A549 (cell line): ENCODE data around the gene PAK4. TPM values are rescaled to one million over a fixed set of nuclear protein-coding genes. Genes with fewer than 3 reads are reported as not detected.

Experiments used
- ATAC-seq, 2 experiments: fragments of 200-7000 bp in 1 of 2; fragments of >200 bp in 1 of 2; cut with Nextera tagmentation in 1 of 2; cut with Tn5 transposase in 1 of 2; 3 replicates each; pipeline versions ENCODE4 v1.8.0 to v1.9.1; 2018 to 2020; ENCODE audit warnings: mild to moderate bottlenecking in 1 of 2, moderate library complexity in 1 of 2
- CTCF ChIA-PET: fragments of 300-600 bp; sonication (Branson Sonifier 250); formaldehyde crosslinking; extraction: SDS; loops from one replicate; lab custom pipeline; 2021; ENCODE audit warnings: antibody characterized with exemption, inconsistent platforms; lab: Yijun Ruan, JAX
- POLR2A ChIA-PET: fragments of 350-600 bp; formaldehyde crosslinking; extraction: SDS; loops from one replicate; lab custom pipeline; 2021; ENCODE audit warnings: antibody characterized with exemption, inconsistent platforms; lab: Yijun Ruan, JAX
- DNase-seq, 2 experiments: peaks; one replicate each; pipeline versions ENCODE4 v3.0.0 to v3.0.0-alpha.2; 2011 to 2016; ENCODE audit warnings: low read depth in 1 of 2, low spot score in 1 of 2
- FAIRE-seq: peaks from 2 replicates; lab custom pipeline; 2011; peaks lifted over from hg19 to GRCh38; lab: Jason Lieb, UNC
- H3K27ac ChIP-seq, 2 experiments: fragments of >200 bp; sonication (Bioruptor Twin); formaldehyde crosslinking; 3 replicates each; pipeline ENCODE4 v1.5.1; 2016 to 2017
- H3K4me1 ChIP-seq: fragments of >200 bp; sonication (Bioruptor Twin); formaldehyde crosslinking; 3 replicates; pipeline ENCODE4 v1.6.1; 2016
- H3K4me2 ChIP-seq: fragments of >200 bp; sonication (Bioruptor Twin); formaldehyde crosslinking; 3 replicates; pipeline ENCODE4 v1.6.1; 2016
- H3K4me3 ChIP-seq: fragments of >200 bp; sonication (Bioruptor Twin); formaldehyde crosslinking; 3 replicates; pipeline ENCODE4 v1.5.1; 2016
- H3K9me3 ChIP-seq: fragments of >200 bp; sonication (Bioruptor Twin); formaldehyde crosslinking; 3 replicates; pipeline ENCODE4 v1.6.1; 2016
- E2F6 ChIP-seq: IDR thresholded peaks from 2 replicates; pipeline ENCODE4 v1.6.1; 2012; ENCODE audit warnings: low read depth, borderline replicate concordance
- EHF ChIP-seq: fragments of 250-450 bp; sonication (Bioruptor Pico); IDR thresholded peaks from 2 replicates; pipeline ENCODE4 v1.5.0; 2020; ENCODE audit warnings: mild to moderate bottlenecking
- GATA3 ChIP-seq: IDR thresholded peaks from 2 replicates; pipeline ENCODE4 v1.6.1; 2012; ENCODE audit warnings: borderline replicate concordance
- HMGXB4 ChIP-seq: fragments of 250-450 bp; sonication (Bioruptor Pico); IDR thresholded peaks from 2 replicates; pipeline ENCODE4 v1.5.0; 2021; ENCODE audit warnings: mild to moderate bottlenecking, moderate library complexity, borderline replicate concordance
- JUNB ChIP-seq: fragments of >200 bp; sonication (Bioruptor Twin); formaldehyde crosslinking; IDR thresholded peaks from 2 replicates; pipeline ENCODE4 v1.6.1; 2016
- KDM5A ChIP-seq: fragments of 200-600 bp; sonication (generic); IDR thresholded peaks from 2 replicates; pipeline ENCODE4 v1.6.1; 2016; ENCODE audit warnings: antibody characterized with exemption, mild to moderate bottlenecking
- PBX3 ChIP-seq: IDR thresholded peaks from 2 replicates; pipeline ENCODE4 v1.6.1; 2012
- POLR2AphosphoS2 ChIP-seq: conservative IDR thresholded peaks from 2 replicates; pipeline ENCODE4 v1.6.1; 2012; ENCODE audit warnings: low read length, improper control_type of control experiment, inconsistent platforms
- RAD21 ChIP-seq, 2 experiments: fragments of >200 bp in 1 of 2; sonication (Bioruptor Twin) in 1 of 2; formaldehyde crosslinking in 1 of 2; IDR thresholded peaks in 1 of 2; conservative IDR thresholded peaks in 1 of 2; 2 replicates in 1 of 2; 3 replicates in 1 of 2; pipeline ENCODE4 v1.6.1; 2012 to 2018; ENCODE audit warnings: inconsistent platforms in 1 of 2
- REST ChIP-seq: fragments of 200-600 bp; sonication (generic); IDR thresholded peaks from 2 replicates; pipeline ENCODE4 v1.6.1; 2016; ENCODE audit warnings: antibody characterized with exemption, mild to moderate bottlenecking, moderate library complexity
- RNF2 ChIP-seq: fragments of 200-600 bp; sonication (generic); IDR thresholded peaks from 2 replicates; pipeline ENCODE4 v1.6.1; 2016; ENCODE audit warnings: low read depth, mild to moderate bottlenecking, antibody characterized with exemption, moderate library complexity, borderline replicate concordance
- SREBF2 ChIP-seq: fragments of 450-650 bp; IDR thresholded peaks from 2 replicates; pipeline ENCODE4 v1.6.1; 2014; ENCODE audit warnings: mild to moderate bottlenecking, moderate library complexity
- TFCP2L1 ChIP-seq: fragments of 250-450 bp; sonication (Bioruptor Pico); IDR thresholded peaks from 2 replicates; pipeline ENCODE4 v1.5.0; 2021; ENCODE audit warnings: mild to moderate bottlenecking
- TP53 ChIP-seq: fragments of 250-450 bp; sonication (Bioruptor Pico); IDR thresholded peaks from 2 replicates; pipeline ENCODE4 v1.5.0; 2021; ENCODE audit warnings: mild to moderate bottlenecking, moderate library complexity
- ZSCAN20 ChIP-seq: fragments of 250-450 bp; sonication (Bioruptor Pico); IDR thresholded peaks from 2 replicates; pipeline ENCODE4 v1.8.0; 2022; ENCODE audit warnings: mild to moderate bottlenecking, moderate library complexity
- whole genome bisulfite sequencing: methylation state at CpG from one replicate; pipeline ENCODE4 v1.1.6; 2017; ENCODE audit errors: missing lambda C conversion rate; 5-methylcytosine and 5-hydroxymethylcytosine counted together
- polyA plus RNA-seq, 4 experiments: library from polyadenylated mRNA; depleted of rRNA in 3 of 4; stranded (reverse); fragments of >200 nt; fragmentation: RNase III in 1 of 4; extraction: RNeasy Plus Mini Kit Qiagen cat#74134 plus additional on column Dnase treatment in 1 of 4; gene quantifications; 2 replicates in 3 of 4; 3 replicates in 1 of 4; pipeline ENCODE4 v1.2.3, GENCODE V29; 2011 to 2017
- TF ChIP-seq, protein P1 (sequence below): fragments of >200 bp; sonication (Bioruptor Twin); formaldehyde crosslinking; IDR thresholded peaks from 2 replicates; pipeline ENCODE4 v1.6.1; 2016

PAK4 gene
- polyA plus RNA-seq, 2 of the 4 experiments (the other 2 are of a cell fraction): 42.9 to 84.2 TPM

GRCh38 chr19:39167461-39168257, 42.1 kb downstream of the PAK4 start:
- POLR2A ChIA-PET: no interaction called here
- 86% methylated on average over 25 of the region's 25 CpGs for WGBS

GRCh38 chr19:39168258-39169142, 42.9 kb downstream of the PAK4 start:
- CTCF ChIA-PET: interaction anchor here (0.9 to 4.3 kb wide), 7 partner anchors 9 to 206 kb away, joined by 3 to 26 read pairs (median 8); no protein-coding TSS in a partner anchor
- POLR2A ChIA-PET: no interaction called here
- no peak for ATAC-seq

More at GRCh38 chr19:39167461-39168257, 42.1 kb downstream of the PAK4 start:
- Histone ChIP-seq H3K4me2 (no peak overlapping the region), H3K9me3 (no peaks in the 10 kb centered on the region), H3K27ac (peak overlapping the region in 1 of 2 experiments; percentile 22; a peak in 2 of 6 replicates), H3K4me3 (no peak overlapping the region), H3K4me1 (peaks cover 15% of the 10 kb centered on the region)
- ATAC-seq (peak in 1 of 2 experiments; percentile 2; a peak in 1 of 6 replicates), FAIRE-seq (no peak), DNase-seq (no peak)
- TF ChIP-seq SREBF2 (no peak), REST (no peak), POLR2AphosphoS2 (0 out of 2 replicates have a peak, but pooled peaks have one; percentile 68)
- CTCF ChIA-PET: interaction anchor here (0.9 to 4.3 kb wide), 10 partner anchors 8 to 205 kb away, joined by 3 to 26 read pairs (median 6); no protein-coding TSS in a partner anchor

GRCh38 chr19:39169143-39169810, 43.7 kb downstream of the PAK4 start:
- ChIA-PET POLR2A (no interaction called here), CTCF (interaction anchor here (0.9 to 4.3 kb wide), 4 partner anchors 18 to 242 kb away, joined by 3 to 26 read pairs (median 6); partner anchors contain the start of gene PLEKHG2)
- H3K4me2 ChIP-seq: no peak overlapping the region
- no peaks in the 10 kb centered on the region for H3K9me3 ChIP-seq
- H3K4me3 ChIP-seq: no peak overlapping the region
- FAIRE-seq (no peak), ATAC-seq (peak in 1 of 2 experiments; percentile 8; a peak in 2 of 6 replicates), DNase-seq (no peak)
- TF ChIP-seq JUNB (no peak), E2F6 (no peak), GATA3 (no peak), PBX3 (no peak), HMGXB4 (no peak), RAD21 (conservative IDR thresholded peaks at IDR 0.05 in 1 of 2, IDR thresholded peaks at IDR 0.05 in 1 of 2) (no peak), TFCP2L1 (CRISPR knock-in tag) (no peak), KDM5A (no peak), RNF2 (no peak), EHF (CRISPR knock-in tag) (no peak), TP53 (CRISPR knock-in tag) (no peak)
- TF ChIP-seq, protein P1, sequence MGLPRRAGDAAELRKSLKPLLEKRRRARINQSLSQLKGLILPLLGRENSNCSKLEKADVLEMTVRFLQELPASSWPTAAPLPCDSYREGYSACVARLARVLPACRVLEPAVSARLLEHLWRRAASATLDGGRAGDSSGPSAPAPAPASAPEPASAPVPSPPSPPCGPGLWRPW: no peak
- H3K4me1 ChIP-seq: peaks cover 15% of the 10 kb centered on the region
- no peak overlapping the region for H3K27ac ChIP-seq
- WGBS: 90% methylated on average over 35 of the region's 36 CpGs

More at GRCh38 chr19:39168258-39169142, 42.9 kb downstream of the PAK4 start:
- Histone ChIP-seq H3K4me2 (no peak overlapping the region), H3K9me3 (no peaks in the 10 kb centered on the region), H3K27ac (no peak overlapping the region), H3K4me3 (no peak overlapping the region), H3K4me1 (peaks cover 15% of the 10 kb centered on the region)
- no peak for TF ChIP-seq ZSCAN20 (CRISPR knock-in tag)
- DNase-seq: no peak
- WGBS: 91% methylated on average over 23 of the region's 23 CpGs
- FAIRE-seq: no peak
